Neural progenitor cell (in vitro differentiated cells): ENCODE results near the gene ME1.
"Not testable (repeated sequence)": the region's sequence is repeated elsewhere in the genome, so short reads cannot be mapped to it uniquely, and the experiment has no call there.

Source experiments
- CTCF ChIP-seq: fragments of 200-600 bp; sonication (generic); IDR thresholded peaks from 2 replicates; pipeline ENCODE4 v1.5.1; 2017; ENCODE audit warnings: antibody characterized with exemption, mild to moderate bottlenecking
- EZH2 ChIP-seq: fragments of 200-600 bp; sonication (generic); IDR thresholded peaks from 2 replicates; pipeline ENCODE4 v1.6.1; 2017; ENCODE audit warnings: antibody characterized with exemption, mild to moderate bottlenecking, moderate library complexity
- EZH2phosphoT487 ChIP-seq: fragments of 200-600 bp; sonication (generic); IDR thresholded peaks from 2 replicates; pipeline ENCODE4 v1.6.1; 2017; ENCODE audit warnings: antibody characterized with exemption

- TF ChIP-seq CTCF, EZH2phosphoT487, EZH2: not testable (repeated sequence)
Observed at GRCh38 chr6:83450015-83450414, 19.2 kb upstream of the ME1 start.
